Cardiac muscle cell (in vitro differentiated cells and primary cell): Measurements from ENCODE around the gene FECH. TPM values are rescaled to one million over a fixed set of nuclear protein-coding genes. Genes with fewer than 3 reads are reported as not detected.

Experiments
- DNase-seq, 2 donors: peaks; one replicate each; pipeline versions ENCODE4 v3.0.0 to v3.0.0-alpha.2; 2010 to 2017; ENCODE audit warnings: low read depth in 1 of 2, low spot score in 1 of 2
- H3K27ac ChIP-seq: fragments of 200-600 bp; sonication (generic); 2 replicates; pipeline ENCODE4 v1.5.1; 2016
- H3K27me3 ChIP-seq: fragments of 200-600 bp; sonication (generic); 2 replicates; pipeline ENCODE4 v1.6.0; 2016; ENCODE audit warnings: control low read depth
- H3K36me3 ChIP-seq: fragments of 200-600 bp; sonication (generic); 2 replicates; pipeline ENCODE4 v1.5.1; 2016; ENCODE audit warnings: control low read depth
- H3K4me1 ChIP-seq: fragments of 200-600 bp; sonication (generic); 2 replicates; pipeline ENCODE4 v1.8.1; 2017; ENCODE audit warnings: low read depth, mild to moderate bottlenecking, mixed run types
- H3K4me3 ChIP-seq: fragments of 200-600 bp; sonication (generic); 2 replicates; pipeline ENCODE4 v1.5.1; 2016; ENCODE audit warnings: mild to moderate bottlenecking
- H3K9me3 ChIP-seq: fragments of 200-600 bp; sonication (generic); 2 replicates; pipeline ENCODE4 v1.5.1; 2017; ENCODE audit warnings: low read depth, mild to moderate bottlenecking, control low read depth
- CTCF ChIP-seq: IDR thresholded peaks from 2 replicates; pipeline ENCODE4 v1.5.1; 2012; ENCODE audit warnings: low read depth, mild to moderate bottlenecking, low read length
- polyA plus RNA-seq: library from polyadenylated mRNA; unstranded; fragments of >200 nt; fragmentation: Nextera tagmentation; extraction: Ambion mirVana; gene quantifications from 2 replicates; pipeline ENCODE4 v1.2.1, GENCODE V29; 2016
- total RNA-seq: library from RNA; depleted of rRNA; stranded (reverse); fragments of >200 nt; gene quantifications from 2 replicates; pipeline ENCODE4 v1.2.3, GENCODE V29; 2016

The FECH gene
- total RNA-seq (91.2 and 94.5 TPM in 2 replicates), polyA plus RNA-seq (35.5 and 47.4 TPM in 2 replicates)

DNA sequence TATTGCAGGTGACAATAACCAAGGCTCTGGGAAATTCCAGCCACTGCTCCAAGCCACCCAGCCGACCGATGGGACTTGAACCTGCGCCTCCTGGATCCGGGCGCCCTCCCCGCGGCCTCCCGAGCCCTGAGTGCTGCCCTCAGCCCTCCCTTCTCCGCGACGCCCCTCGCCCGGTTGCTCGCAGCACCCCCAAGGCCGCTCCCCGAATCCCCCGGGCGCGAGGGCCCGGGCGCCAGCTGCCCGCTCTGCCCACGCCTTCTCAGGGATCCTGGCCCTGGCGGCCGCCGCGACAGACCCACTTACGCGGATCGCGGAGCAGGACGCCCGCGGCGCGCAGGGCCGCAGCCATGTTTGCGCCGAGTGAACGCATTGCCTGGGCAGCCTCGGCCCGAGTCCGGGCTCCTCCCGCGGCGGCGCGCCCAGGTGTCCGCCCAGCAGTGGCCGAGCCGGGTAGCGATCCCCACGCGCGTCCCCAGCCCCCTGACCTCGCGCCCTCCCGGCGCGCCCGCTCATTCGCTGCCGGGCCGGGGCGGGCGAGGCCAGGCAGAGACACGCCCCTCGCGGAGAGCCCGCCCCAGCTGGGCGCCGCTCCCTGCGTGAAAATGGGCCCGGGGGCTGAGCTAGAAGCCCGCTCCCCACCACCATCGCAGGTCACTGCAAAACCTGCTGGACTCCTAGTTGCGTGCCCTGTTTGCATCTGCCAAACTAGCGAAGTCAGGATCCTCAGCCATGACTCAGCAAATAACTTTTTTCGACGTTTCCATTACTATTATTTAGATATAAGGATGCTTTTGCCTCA is at the start of gene FECH:
Gene FECH, minus strand, starts transcription at position 452 of the 799 bp plus-strand sequence. Its CDS starts 82 bp downstream, at position 370.
- H3K27ac ChIP-seq, result peak within 1 kb of the TSS; percentile 69
- H3K4me1 ChIP-seq, result peaks cover 5% of the 10 kb centered on the region
- no peak for TF ChIP-seq CTCF
- H3K27me3 ChIP-seq, result no peaks in the 10 kb centered on the region
- H3K36me3 ChIP-seq, result no peaks in the 10 kb centered on the region
- DNase-seq, result peak; percentile 81 to 82
- H3K9me3 ChIP-seq, result no peaks in the 10 kb centered on the region
- H3K4me3 ChIP-seq, result peak within 1 kb of the TSS; percentile 71

DNA sequence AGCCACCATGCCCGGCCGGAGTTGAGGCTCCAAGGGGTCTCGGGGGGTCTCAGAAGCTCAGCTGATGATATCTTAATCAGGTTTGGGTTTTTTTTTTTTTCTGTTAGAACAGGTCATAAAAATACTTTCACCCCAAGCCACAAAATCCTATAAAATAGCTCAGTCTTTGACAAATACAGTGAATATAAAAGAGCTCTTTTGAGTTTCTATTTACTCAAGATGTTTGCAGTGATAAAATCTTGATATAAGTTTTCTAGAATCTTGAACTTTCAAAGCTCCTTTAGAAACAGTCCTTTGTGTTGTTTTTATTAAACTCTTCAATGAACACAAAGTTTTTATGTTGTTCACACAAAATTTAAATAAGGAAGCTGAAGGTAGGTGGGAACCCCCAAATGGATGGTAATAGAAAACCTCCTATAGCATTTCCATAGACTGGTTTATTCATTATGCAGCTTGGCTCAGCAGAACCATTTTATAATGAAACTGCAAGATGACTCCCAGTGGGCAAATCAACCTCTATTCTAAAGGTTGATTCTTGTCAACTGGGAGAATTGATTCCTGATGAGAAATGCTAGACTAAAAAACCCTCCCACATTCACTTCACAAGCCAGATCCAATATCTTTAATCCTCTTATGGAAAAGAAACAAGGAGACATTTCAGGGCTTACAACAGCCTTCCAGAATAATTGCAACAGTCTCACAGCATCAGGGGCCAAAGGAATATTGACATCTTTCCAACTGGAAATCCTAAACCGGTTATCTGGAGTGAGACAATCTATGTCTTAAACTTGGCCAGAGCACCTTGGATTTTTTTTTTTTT is 48.7 kb upstream of the FECH start:
- H3K4me3 ChIP-seq, result no peak overlapping the region
- H3K9me3 ChIP-seq, result no peaks in the 10 kb centered on the region
- no peaks in the 10 kb centered on the region for H3K4me1 ChIP-seq
- peak in 1 of 2 donors; percentile 60 for DNase-seq
- H3K27me3 ChIP-seq, result no peaks in the 10 kb centered on the region
- no peak overlapping the region for H3K27ac ChIP-seq
- H3K36me3 ChIP-seq, result no peaks in the 10 kb centered on the region
- no peak for TF ChIP-seq CTCF

DNA sequence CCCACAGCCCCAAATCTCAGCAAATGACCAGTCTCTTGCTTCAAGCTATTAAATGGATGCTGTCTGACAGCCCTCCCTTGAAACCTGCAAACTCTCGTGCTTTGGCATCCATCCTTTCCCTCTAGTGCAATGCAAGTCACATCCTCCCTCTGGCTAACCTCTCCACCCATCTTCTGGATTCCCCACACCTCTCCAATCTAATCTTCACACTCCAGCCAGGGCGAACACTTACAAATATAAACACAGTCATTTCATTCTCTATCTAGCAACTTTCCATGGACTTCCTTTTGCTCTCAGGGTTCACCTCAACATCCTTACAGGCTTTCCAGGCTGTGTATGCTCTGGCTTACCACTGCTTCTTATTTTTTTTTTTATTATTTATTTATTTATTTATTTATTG is 45.2 kb upstream of the FECH start:
- Histone ChIP-seq H3K4me3 (no peak overlapping the region), H3K36me3 (no peaks in the 10 kb centered on the region), H3K27ac (no peak overlapping the region), H3K27me3 (no peaks in the 10 kb centered on the region), H3K4me1 (no peaks in the 10 kb centered on the region), H3K9me3 (no peaks in the 10 kb centered on the region)
- TF ChIP-seq CTCF, result no peak
- no peak for DNase-seq

- H3K27me3 ChIP-seq, result no peaks in the 10 kb centered on the region
- H3K27ac ChIP-seq, result no peak overlapping the region
- H3K4me3 ChIP-seq, result peak overlapping the region; percentile 38
- TF ChIP-seq CTCF, result no peak
- no peaks in the 10 kb centered on the region for H3K4me1 ChIP-seq
- no peaks in the 10 kb centered on the region for H3K36me3 ChIP-seq
- no peaks in the 10 kb centered on the region for H3K9me3 ChIP-seq
- no peak for DNase-seq
These were observed 44.5 kb upstream of the FECH start for GRCh38 chr18:57630754-57631595.
